H1 (cell line): ENCODE results near the gene OPCML.

ENCODE experiments used
- CREB1 ChIP-seq: IDR thresholded peaks from 2 replicates; pipeline ENCODE4 v1.6.1; 2012; ENCODE audit warnings: inconsistent platforms
- POLR2A ChIP-seq, 2 experiments: IDR thresholded peaks; 1 replicate in 1 of 2; 2 replicates in 1 of 2; pipeline ENCODE4 v1.6.1; 2011; ENCODE audit warnings: low read depth in 2 of 2, low read length in 2 of 2, mild to moderate bottlenecking in 2 of 2; ENCODE audit errors: control extremely low read depth in 1 of 2
- RAD21 ChIP-seq, 2 experiments: IDR thresholded peaks in 1 of 2; conservative IDR thresholded peaks in 1 of 2; 2 replicates each; pipeline ENCODE4 v1.6.1; 2011; ENCODE audit warnings: low read depth in 2 of 2, low read length in 2 of 2, improper control_type of control experiment in 1 of 2, inconsistent platforms in 1 of 2, mild to moderate bottlenecking in 1 of 2, moderate library complexity in 1 of 2
- SIN3A ChIP-seq, 2 experiments: IDR thresholded peaks in 1 of 2; conservative IDR thresholded peaks in 1 of 2; 2 replicates each; pipeline ENCODE4 v1.6.1; 2011 to 2012; ENCODE audit warnings: low read length in 2 of 2, improper control_type of control experiment in 1 of 2, low read depth in 1 of 2, mild to moderate bottlenecking in 1 of 2
- TF ChIP-seq, protein P1 (sequence below), 3 experiments: IDR thresholded peaks; 1 replicate in 2 of 3; 2 replicates in 1 of 3; pipeline versions ENCODE4 v1.5.1 to v1.6.1; 2011; ENCODE audit warnings: low read length in 3 of 3, mild to moderate bottlenecking in 3 of 3, inconsistent platforms in 2 of 3, low read depth in 1 of 3, moderate library complexity in 1 of 3; ENCODE audit not compliant: insufficient read depth in 1 of 3; ENCODE audit errors: control extremely low read depth in 1 of 3

DNA sequence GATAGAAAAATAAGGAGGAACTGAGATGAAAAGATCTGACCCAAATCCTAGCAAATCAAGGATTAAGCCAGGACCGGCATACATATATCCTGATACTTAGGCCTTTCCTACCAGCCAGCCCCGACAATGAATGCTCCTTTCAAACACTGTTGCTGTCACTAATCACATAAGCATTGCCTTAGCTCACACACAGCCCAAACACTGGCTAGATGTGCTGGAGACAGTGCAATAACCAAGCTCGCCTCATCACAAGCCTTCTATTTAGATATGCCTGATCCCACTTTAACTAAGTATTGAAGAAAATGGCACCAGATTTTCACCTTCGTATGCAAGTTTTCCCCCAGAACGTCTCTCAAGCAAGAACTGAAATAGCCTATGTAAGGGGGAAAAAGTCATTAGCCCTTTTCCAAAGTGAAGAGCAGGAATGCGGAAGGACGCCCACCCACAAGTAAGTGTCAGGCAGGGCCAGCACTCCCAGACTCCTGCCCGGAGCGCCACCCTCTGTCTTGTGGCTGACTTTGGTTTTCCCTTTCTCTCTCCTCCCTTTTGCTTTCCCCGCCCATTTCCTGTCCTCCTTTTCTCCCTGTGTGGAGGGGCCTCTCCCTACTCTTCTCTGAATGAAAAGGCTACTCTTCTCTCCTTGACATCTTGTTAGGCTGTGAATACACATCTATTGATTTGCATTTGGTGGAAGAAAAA is 8.9 kb upstream of the OPCML start:
- TF ChIP-seq RAD21 (IDR thresholded peaks at IDR 0.05 in 1 of 2, conservative IDR thresholded peaks at IDR 0.05 in 1 of 2; ENCODE audit: low read depth in 2 of 2, low read length in 2 of 2) (peak; percentile 62), CREB1 (no peak), SIN3A (conservative IDR thresholded peaks at IDR 0.05 in 1 of 2, IDR thresholded peaks at IDR 0.05 in 1 of 2; ENCODE audit: low read depth in 1 of 2, low read length in 2 of 2) (peak; percentile 54 to 64; a peak in 2 of 4 replicates), POLR2A (IDR thresholded peaks at IDR 0.05; ENCODE audit: control extremely low read depth in 1 of 2, low read depth in 2 of 2, low read length in 2 of 2) (no peak)
- TF ChIP-seq, protein P1, sequence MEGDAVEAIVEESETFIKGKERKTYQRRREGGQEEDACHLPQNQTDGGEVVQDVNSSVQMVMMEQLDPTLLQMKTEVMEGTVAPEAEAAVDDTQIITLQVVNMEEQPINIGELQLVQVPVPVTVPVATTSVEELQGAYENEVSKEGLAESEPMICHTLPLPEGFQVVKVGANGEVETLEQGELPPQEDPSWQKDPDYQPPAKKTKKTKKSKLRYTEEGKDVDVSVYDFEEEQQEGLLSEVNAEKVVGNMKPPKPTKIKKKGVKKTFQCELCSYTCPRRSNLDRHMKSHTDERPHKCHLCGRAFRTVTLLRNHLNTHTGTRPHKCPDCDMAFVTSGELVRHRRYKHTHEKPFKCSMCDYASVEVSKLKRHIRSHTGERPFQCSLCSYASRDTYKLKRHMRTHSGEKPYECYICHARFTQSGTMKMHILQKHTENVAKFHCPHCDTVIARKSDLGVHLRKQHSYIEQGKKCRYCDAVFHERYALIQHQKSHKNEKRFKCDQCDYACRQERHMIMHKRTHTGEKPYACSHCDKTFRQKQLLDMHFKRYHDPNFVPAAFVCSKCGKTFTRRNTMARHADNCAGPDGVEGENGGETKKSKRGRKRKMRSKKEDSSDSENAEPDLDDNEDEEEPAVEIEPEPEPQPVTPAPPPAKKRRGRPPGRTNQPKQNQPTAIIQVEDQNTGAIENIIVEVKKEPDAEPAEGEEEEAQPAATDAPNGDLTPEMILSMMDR (IDR thresholded peaks at IDR 0.05; ENCODE audit: control extremely low read depth in 1 of 3, insufficient read depth in 1 of 3, low read depth in 1 of 3, low read length in 3 of 3), result peak; percentile 42 to 59 (median 57); a peak in 3 of 4 replicates
